ENCODE data around the gene ALDH1L1.
"Not testable (repeated sequence)": the region's sequence is repeated elsewhere in the genome, so short reads cannot be mapped to it uniquely, and the experiment has no call there.

ALDH1L1 gene

GRCh38 chr3:126101521-126101982, 78.8 kb downstream of the ALDH1L1 start:
- Mint-ChIP-seq H3K4me3 (no peak overlapping the region), H3K9me3 (peaks cover 10% of the 10 kb centered on the region), H3K4me1 (ENCODE audit: low read depth) (no peaks in the 10 kb centered on the region), H3K27me3 (ENCODE audit: low read depth) (no peaks in the 10 kb centered on the region), H3K36me3 (ENCODE audit: low read depth) (no peaks in the 10 kb centered on the region), H3K27ac (no peak overlapping the region)
- no peak for DNase-seq (ENCODE audit: low spot score)

GRCh38 chr3:126100634-126101301, 79.6 kb downstream of the ALDH1L1 start:
- DNase-seq (ENCODE audit: low spot score) = no peak
- H3K4me1 Mint-ChIP-seq (ENCODE audit: low read depth) = no peaks in the 10 kb centered on the region
- no peak overlapping the region for H3K27ac Mint-ChIP-seq

GRCh38 chr3:126100269-126100633, 80.1 kb downstream of the ALDH1L1 start:
- Mint-ChIP-seq H3K27me3 (ENCODE audit: low read depth) (no peaks in the 10 kb centered on the region), H3K36me3 (ENCODE audit: low read depth) (no peaks in the 10 kb centered on the region), H3K4me1 (ENCODE audit: low read depth) (no peaks in the 10 kb centered on the region), H3K4me3 (no peak overlapping the region), H3K27ac (no peak overlapping the region), H3K9me3 (peaks cover 23% of the 10 kb centered on the region)
- no peak for DNase-seq (ENCODE audit: low spot score)

More at GRCh38 chr3:126100634-126101301, 79.6 kb downstream of the ALDH1L1 start:
- peaks cover 18% of the 10 kb centered on the region for H3K9me3 Mint-ChIP-seq
- H3K4me3 Mint-ChIP-seq = no peak overlapping the region
- H3K27me3 Mint-ChIP-seq (ENCODE audit: low read depth) = no peaks in the 10 kb centered on the region
- H3K36me3 Mint-ChIP-seq (ENCODE audit: low read depth) = no peaks in the 10 kb centered on the region

- Mint-ChIP-seq H3K27ac (no peak overlapping the region), H3K36me3 (ENCODE audit: low read depth) (no peaks in the 10 kb centered on the region)
Observed at GRCh38 chr3:126098391-126098858, 82.0 kb downstream of the ALDH1L1 start.

GRCh38 chr3:126097801-126098200, 82.6 kb downstream of the ALDH1L1 start:
- DNase-seq (ENCODE audit: low spot score) = no peak
- no peaks in the 10 kb centered on the region for H3K27me3 Mint-ChIP-seq (ENCODE audit: low read depth)
- no peak overlapping the region for H3K4me3 Mint-ChIP-seq
- no peaks in the 10 kb centered on the region for H3K4me1 Mint-ChIP-seq (ENCODE audit: low read depth)
- no peaks in the 10 kb centered on the region for H3K36me3 Mint-ChIP-seq (ENCODE audit: low read depth)
- H3K9me3 Mint-ChIP-seq = peaks cover 36% of the 10 kb centered on the region
- H3K27ac Mint-ChIP-seq = no peak overlapping the region

More at GRCh38 chr3:126098391-126098858, 82.0 kb downstream of the ALDH1L1 start:
- DNase-seq (ENCODE audit: low spot score) = no peak
- Mint-ChIP-seq H3K4me1 (ENCODE audit: low read depth) (no peaks in the 10 kb centered on the region), H3K4me3 (no peak overlapping the region), H3K27me3 (ENCODE audit: low read depth) (no peaks in the 10 kb centered on the region), H3K9me3 (peaks cover 36% of the 10 kb centered on the region)

- DNase-seq (ENCODE audit: low spot score); H3K4me3 Mint-ChIP-seq; H3K36me3 Mint-ChIP-seq (ENCODE audit: low read depth); H3K27ac Mint-ChIP-seq; H3K27me3 Mint-ChIP-seq (ENCODE audit: low read depth); H3K4me1 Mint-ChIP-seq (ENCODE audit: low read depth): not testable (repeated sequence)
- peaks cover 46% of the 10 kb centered on the region for H3K9me3 Mint-ChIP-seq
Observed at GRCh38 chr3:126096274-126096673, 84.1 kb downstream of the ALDH1L1 start.

- not testable (repeated sequence) for H3K4me3 Mint-ChIP-seq; DNase-seq (ENCODE audit: low spot score); H3K4me1 Mint-ChIP-seq (ENCODE audit: low read depth); H3K27ac Mint-ChIP-seq; H3K27me3 Mint-ChIP-seq (ENCODE audit: low read depth); H3K36me3 Mint-ChIP-seq (ENCODE audit: low read depth)
- H3K9me3 Mint-ChIP-seq = peaks cover 60% of the 10 kb centered on the region
Observed at GRCh38 chr3:126092128-126092527, 88.3 kb downstream of the ALDH1L1 start.

- no peak for DNase-seq (ENCODE audit: low spot score)
- H3K4me3 Mint-ChIP-seq = no peak overlapping the region
- H3K4me1 Mint-ChIP-seq (ENCODE audit: low read depth) = peaks cover 23% of the 10 kb centered on the region
- no peaks in the 10 kb centered on the region for H3K36me3 Mint-ChIP-seq (ENCODE audit: low read depth)
- H3K27ac Mint-ChIP-seq = no peak overlapping the region
- H3K27me3 Mint-ChIP-seq (ENCODE audit: low read depth) = no peaks in the 10 kb centered on the region
- peaks cover 31% of the 10 kb centered on the region for H3K9me3 Mint-ChIP-seq
Observed at GRCh38 chr3:126087552-126088175, 92.7 kb downstream of the ALDH1L1 start.

GRCh38 chr3:126085841-126086240, 94.5 kb downstream of the ALDH1L1 start:
- Mint-ChIP-seq H3K27me3 (ENCODE audit: low read depth) (no peaks in the 10 kb centered on the region), H3K36me3 (ENCODE audit: low read depth) (no peaks in the 10 kb centered on the region), H3K4me3 (no peak overlapping the region), H3K4me1 (ENCODE audit: low read depth) (peaks cover 23% of the 10 kb centered on the region), H3K27ac (no peak overlapping the region), H3K9me3 (peaks cover 17% of the 10 kb centered on the region)
- no peak for DNase-seq (ENCODE audit: low spot score)

GRCh38 chr3:126085276-126085675, 95.1 kb downstream of the ALDH1L1 start:
- peaks cover 12% of the 10 kb centered on the region for H3K9me3 Mint-ChIP-seq
- peak overlapping the region; percentile 19 for H3K27ac Mint-ChIP-seq
- peak overlapping the region; percentile 74 for H3K4me3 Mint-ChIP-seq
- H3K4me1 Mint-ChIP-seq (ENCODE audit: low read depth) = peaks cover 23% of the 10 kb centered on the region
- no peak for DNase-seq (ENCODE audit: low spot score)
- no peaks in the 10 kb centered on the region for H3K36me3 Mint-ChIP-seq (ENCODE audit: low read depth)
- H3K27me3 Mint-ChIP-seq (ENCODE audit: low read depth) = no peaks in the 10 kb centered on the region

GRCh38 chr3:126084768-126085180, 95.6 kb downstream of the ALDH1L1 start:
- H3K36me3 Mint-ChIP-seq (ENCODE audit: low read depth) = no peaks in the 10 kb centered on the region
- H3K27ac Mint-ChIP-seq = no peak overlapping the region
- H3K9me3 Mint-ChIP-seq = peaks cover 12% of the 10 kb centered on the region
- DNase-seq (ENCODE audit: low spot score) = no peak
- H3K27me3 Mint-ChIP-seq (ENCODE audit: low read depth) = no peaks in the 10 kb centered on the region
- H3K4me1 Mint-ChIP-seq (ENCODE audit: low read depth) = peaks cover 23% of the 10 kb centered on the region
- peak overlapping the region; percentile 74 for H3K4me3 Mint-ChIP-seq

GRCh38 chr3:126083913-126084767, 96.2 kb downstream of the ALDH1L1 start, which contains the start of gene SLC41A3:
Gene SLC41A3, minus strand, starts transcription at chr3:126084124. Its CDS starts 15,905 bp downstream, at chr3:126068219.
- Mint-ChIP-seq H3K27ac (peak within 1 kb of the TSS; percentile 90), H3K36me3 (ENCODE audit: low read depth) (no peaks in the 10 kb centered on the region), H3K27me3 (ENCODE audit: low read depth) (no peaks in the 10 kb centered on the region), H3K4me1 (ENCODE audit: low read depth) (peaks cover 23% of the 10 kb centered on the region), H3K9me3 (peaks cover 12% of the 10 kb centered on the region), H3K4me3 (peak within 1 kb of the TSS; percentile 95)
- DNase-seq (ENCODE audit: low spot score) = peak; percentile 89

- Mint-ChIP-seq H3K27ac (peak overlapping the region; percentile 90), H3K36me3 (ENCODE audit: low read depth) (no peaks in the 10 kb centered on the region), H3K4me1 (ENCODE audit: low read depth) (peaks cover 23% of the 10 kb centered on the region), H3K9me3 (peaks cover 12% of the 10 kb centered on the region), H3K27me3 (ENCODE audit: low read depth) (no peaks in the 10 kb centered on the region), H3K4me3 (peak overlapping the region; percentile 95)
- peak; percentile 27 for DNase-seq (ENCODE audit: low spot score)
Observed at GRCh38 chr3:126083511-126083912, 96.9 kb downstream of the ALDH1L1 start.

GRCh38 chr3:126083138-126083445, 97.3 kb downstream of the ALDH1L1 start:
- DNase-seq (ENCODE audit: low spot score) = no peak
- H3K4me1 Mint-ChIP-seq (ENCODE audit: low read depth) = peaks cover 23% of the 10 kb centered on the region
- H3K9me3 Mint-ChIP-seq = peaks cover 11% of the 10 kb centered on the region
- peak overlapping the region; percentile 95 for H3K4me3 Mint-ChIP-seq
- H3K27ac Mint-ChIP-seq = peak overlapping the region; percentile 90
- no peaks in the 10 kb centered on the region for H3K36me3 Mint-ChIP-seq (ENCODE audit: low read depth)
- H3K27me3 Mint-ChIP-seq (ENCODE audit: low read depth) = no peaks in the 10 kb centered on the region
